Smooth muscle cell (in vitro differentiated cells): Measurements from ENCODE around the gene PRSS33. TPM values are rescaled to one million over a fixed set of nuclear protein-coding genes. Genes with fewer than 3 reads are reported as not detected.

ENCODE experiments used
- DNase-seq: peaks from one replicate; lab custom pipeline; 2025; ENCODE audit not compliant: unreplicated experiment; lab: John Stamatoyannopoulos, UW
- H2AFZ ChIP-seq: fragments of 200-600 bp; sonication (generic); 2 replicates; pipeline ENCODE4 v1.6.0; 2016; ENCODE audit warnings: antibody characterized with exemption, low read depth, mild to moderate bottlenecking
- H3F3A ChIP-seq: fragments of 200-600 bp; sonication (generic); 2 replicates; pipeline ENCODE4 v1.6.0; 2017; ENCODE audit warnings: antibody characterized with exemption, low read depth
- H3K27ac ChIP-seq: fragments of 200-600 bp; sonication (generic); 2 replicates; pipeline ENCODE4 v1.5.1; 2016; ENCODE audit warnings: low read depth, mild to moderate bottlenecking
- H3K27me3 ChIP-seq: fragments of 200-600 bp; sonication (generic); 2 replicates; pipeline ENCODE4 v1.6.1; 2016; ENCODE audit warnings: low read depth, mild to moderate bottlenecking
- H3K36me3 ChIP-seq: fragments of 200-600 bp; sonication (generic); 2 replicates; pipeline ENCODE4 v1.5.1; 2016; ENCODE audit warnings: low read depth
- H3K4me1 ChIP-seq: fragments of 200-600 bp; sonication (generic); 2 replicates; pipeline ENCODE4 v1.5.1; 2016; ENCODE audit warnings: low read depth
- H3K4me2 ChIP-seq: fragments of 200-600 bp; sonication (generic); 2 replicates; pipeline ENCODE4 v1.6.0; 2016; ENCODE audit warnings: mild to moderate bottlenecking
- H3K4me3 ChIP-seq: fragments of 200-600 bp; sonication (generic); 2 replicates; pipeline ENCODE4 v1.5.1; 2016; ENCODE audit warnings: mild to moderate bottlenecking
- H3K79me2 ChIP-seq: fragments of 200-600 bp; sonication (generic); 2 replicates; pipeline ENCODE4 v1.6.0; 2016; ENCODE audit warnings: low read depth, mild to moderate bottlenecking
- H3K9ac ChIP-seq: fragments of 200-600 bp; sonication (generic); 2 replicates; pipeline ENCODE4 v1.6.0; 2016; ENCODE audit warnings: low read depth
- H3K9me3 ChIP-seq: fragments of 200-600 bp; sonication (generic); replicated peaks from 2 replicates; pipeline ENCODE4 v1.5.1; 2016; ENCODE audit warnings: low read depth
- H4K20me1 ChIP-seq: fragments of 200-600 bp; sonication (generic); 2 replicates; pipeline ENCODE4 v1.6.0; 2016; ENCODE audit warnings: low read depth
- CTCF ChIP-seq: fragments of 200-600 bp; sonication (generic); IDR thresholded peaks from 2 replicates; pipeline ENCODE4 v1.5.1; 2017; ENCODE audit warnings: borderline replicate concordance, mild to moderate bottlenecking, antibody characterized with exemption; ENCODE audit not compliant: insufficient read depth, poor library complexity, severe bottlenecking
- WGBS: methylation state at CpG from one replicate; pipeline ENCODE4 v1.1.7; 2016; ENCODE audit warnings: low lambda C conversion rate; 5-methylcytosine and 5-hydroxymethylcytosine counted together
- polyA plus RNA-seq: library from polyadenylated mRNA; unstranded; fragments of >200 nt; fragmentation: Nextera tagmentation; extraction: Ambion mirVana; gene quantifications from 2 replicates; pipeline ENCODE4 v1.2.1, GENCODE V29; 2016
- total RNA-seq: library from RNA; depleted of rRNA; stranded (reverse); fragments of >200 nt; gene quantifications from 2 replicates; pipeline ENCODE4 v1.2.3, GENCODE V29; 2014

Gene PRSS33
- total and polyA plus RNA-seq, 2 experiments from 2014 or later: not detected

GRCh38 chr16:2782583-2783351 is 4.6 kb downstream of the PRSS33 start:
- Histone ChIP-seq H2AFZ (no peak overlapping the region), H4K20me1 (no peaks in the 10 kb centered on the region), H3K27ac (no peak overlapping the region), H3F3A (peaks cover 6% of the 10 kb centered on the region), H3K36me3 (no peaks in the 10 kb centered on the region), H3K79me2 (peaks cover 10% of the 10 kb centered on the region), H3K4me3 (no peak overlapping the region), H3K9ac (no peak overlapping the region), H3K4me2 (no peak overlapping the region), H3K9me3 (no peaks in the 10 kb centered on the region), H3K4me1 (peaks cover 8% of the 10 kb centered on the region), H3K27me3 (no peaks in the 10 kb centered on the region)
- DNase-seq: no peak
- 91% methylated on average over 20 of the region's 20 CpGs for WGBS
- TF ChIP-seq CTCF: no peak

GRCh38 chr16:2779978-2780898 is 7.1 kb downstream of the PRSS33 start:
- no peak overlapping the region for H3K4me3 ChIP-seq
- no peak for TF ChIP-seq CTCF
- WGBS: 74% methylated on average over 17 of the region's 17 CpGs

GRCh38 chr16:2779151-2779920 is 8.0 kb downstream of the PRSS33 start:
- H3K4me3 ChIP-seq: no peak overlapping the region
- peaks cover 10% of the 10 kb centered on the region for H3F3A ChIP-seq
- no peaks in the 10 kb centered on the region for H3K36me3 ChIP-seq
- no peak overlapping the region for H3K9ac ChIP-seq
- TF ChIP-seq CTCF: no peak
- H3K4me2 ChIP-seq: no peak overlapping the region
- peaks cover 16% of the 10 kb centered on the region for H4K20me1 ChIP-seq
- DNase-seq: no peak
- no peaks in the 10 kb centered on the region for H3K27me3 ChIP-seq
- no peaks in the 10 kb centered on the region for H3K9me3 ChIP-seq
- 95% methylated on average over 23 of the region's 23 CpGs for whole genome bisulfite sequencing
- H2AFZ ChIP-seq: no peak overlapping the region
- H3K27ac ChIP-seq: no peak overlapping the region
- H3K79me2 ChIP-seq: peaks cover 33% of the 10 kb centered on the region
- peaks cover 15% of the 10 kb centered on the region for H3K4me1 ChIP-seq

More at GRCh38 chr16:2779978-2780898, 7.1 kb downstream of the PRSS33 start:
- Histone ChIP-seq H3F3A (peaks cover 6% of the 10 kb centered on the region), H3K9me3 (no peaks in the 10 kb centered on the region), H3K27ac (no peak overlapping the region), H3K27me3 (no peaks in the 10 kb centered on the region), H3K36me3 (no peaks in the 10 kb centered on the region), H2AFZ (no peak overlapping the region), H3K4me2 (no peak overlapping the region), H4K20me1 (peaks cover 15% of the 10 kb centered on the region), H3K79me2 (peaks cover 27% of the 10 kb centered on the region), H3K9ac (no peak overlapping the region), H3K4me1 (peaks cover 15% of the 10 kb centered on the region)
- no peak for DNase-seq
